EH (cell line): ENCODE results near the gene CAP2.
"Not testable (repeated sequence)": the region's sequence is repeated elsewhere in the genome, so short reads cannot be mapped to it uniquely, and the experiment has no call there.

Experiments used
- DNase-seq: peaks from one replicate; pipeline ENCODE4 v3.0.0-alpha.2; 2015; ENCODE audit warnings: low read depth

The CAP2 gene

GRCh38 chr6:17440811-17441210 is 47.4 kb downstream of the CAP2 start:
- DNase-seq, result not testable (repeated sequence)

- DNase-seq, result no peak
These were observed 48.8 kb downstream of the CAP2 start for GRCh38 chr6:17442196-17442595.

GRCh38 chr6:17446713-17447112 is 53.3 kb downstream of the CAP2 start:
- DNase-seq, result no peak

GRCh38 chr6:17448165-17448564 is 54.8 kb downstream of the CAP2 start:
- peak; percentile 79 for DNase-seq

- DNase-seq, result peak; percentile 31
These were observed 57.0 kb downstream of the CAP2 start for GRCh38 chr6:17450397-17450796.

- DNase-seq, result peak; percentile 57
These were observed 57.4 kb downstream of the CAP2 start for GRCh38 chr6:17450832-17451231.

- DNase-seq, result no peak
These were observed 58.7 kb downstream of the CAP2 start for GRCh38 chr6:17452096-17452495.

- peak; percentile 99 for DNase-seq
These were observed 61.1 kb downstream of the CAP2 start for GRCh38 chr6:17454316-17455005.

- DNase-seq, result no peak
These were observed 62.5 kb downstream of the CAP2 start for GRCh38 chr6:17455919-17456318.

GRCh38 chr6:17456711-17457110 is 63.3 kb downstream of the CAP2 start:
- no peak for DNase-seq

- DNase-seq, result no peak
These were observed 64.0 kb downstream of the CAP2 start for GRCh38 chr6:17457405-17457804.

- DNase-seq, result no peak
These were observed 64.6 kb downstream of the CAP2 start for GRCh38 chr6:17457956-17458355.

GRCh38 chr6:17458966-17459365 is 65.6 kb downstream of the CAP2 start:
- DNase-seq, result peak; percentile 81

- no peak for DNase-seq
These were observed 67.5 kb downstream of the CAP2 start for GRCh38 chr6:17460862-17461261.

- no peak for DNase-seq
These were observed 72.8 kb downstream of the CAP2 start for GRCh38 chr6:17466147-17466546.

GRCh38 chr6:17466707-17467106 is 73.3 kb downstream of the CAP2 start:
- DNase-seq, result peak; percentile 26

GRCh38 chr6:17469006-17469832 is 75.8 kb downstream of the CAP2 start:
- DNase-seq, result no peak

- peak; percentile 36 for DNase-seq
These were observed 77.0 kb downstream of the CAP2 start for GRCh38 chr6:17470202-17470937.

- DNase-seq, result peak; percentile 60
These were observed 77.5 kb downstream of the CAP2 start for GRCh38 chr6:17470938-17471327.

- DNase-seq, result peak; percentile 64
These were observed 79.3 kb downstream of the CAP2 start for GRCh38 chr6:17472653-17473183.

GRCh38 chr6:17473554-17473953 is 80.2 kb downstream of the CAP2 start:
- peak; percentile 73 for DNase-seq

GRCh38 chr6:17474289-17474688 is 80.9 kb downstream of the CAP2 start:
- no peak for DNase-seq
